GM19239 (cell line): ENCODE data around the gene C6.

Source experiments
- DNase-seq: peaks from one replicate; pipeline ENCODE4 v3.0.0; 2011; ENCODE audit warnings: low spot score; ENCODE audit not compliant: insufficient read length
- FAIRE-seq: peaks from 2 replicates; lab custom pipeline; 2011; peaks lifted over from hg19 to GRCh38; lab: Jason Lieb, UNC

Gene C6

GRCh38 chr5:41143131-41143901 is 70.0 kb downstream of the C6 start:
- FAIRE-seq (no peak), DNase-seq (no peak)

- FAIRE-seq: no peak
- DNase-seq: no peak
These were observed 85.2 kb downstream of the C6 start for GRCh38 chr5:41127967-41128690.

- DNase-seq: no peak
- FAIRE-seq: no peak
These were observed 90.9 kb downstream of the C6 start for GRCh38 chr5:41122459-41122858.

- FAIRE-seq (no peak), DNase-seq (no peak)
These were observed 92.7 kb downstream of the C6 start for GRCh38 chr5:41120600-41120999.

- FAIRE-seq (no peak), DNase-seq (no peak)
These were observed 95.2 kb downstream of the C6 start for GRCh38 chr5:41118177-41118576.

- no peak for FAIRE-seq
- DNase-seq: no peak
These were observed 98.1 kb downstream of the C6 start for GRCh38 chr5:41115281-41115680.

- DNase-seq (no peak), FAIRE-seq (no peak)
These were observed 100.6 kb downstream of the C6 start for GRCh38 chr5:41112486-41113455.

GRCh38 chr5:41109186-41109585 is 104.1 kb downstream of the C6 start:
- DNase-seq (no peak), FAIRE-seq (no peak)

GRCh38 chr5:41102341-41102740 is 111.0 kb downstream of the C6 start:
- FAIRE-seq: no peak
- DNase-seq: no peak

- FAIRE-seq: no peak
These were observed 115.7 kb downstream of the C6 start for GRCh38 chr5:41097642-41098041.

GRCh38 chr5:41095324-41096101 is 117.8 kb downstream of the C6 start:
- FAIRE-seq (no peak), DNase-seq (no peak)

More at GRCh38 chr5:41097642-41098041, 115.7 kb downstream of the C6 start:
- DNase-seq: no peak

- no peak for DNase-seq
- no peak for FAIRE-seq
These were observed 118.5 kb downstream of the C6 start for GRCh38 chr5:41094871-41095270.

GRCh38 chr5:41093803-41094202 is 119.5 kb downstream of the C6 start:
- DNase-seq (no peak), FAIRE-seq (no peak)
